HepG2 (cell line): ENCODE data around the gene CRIP1. TPM values are rescaled to one million over a fixed set of nuclear protein-coding genes. Genes with fewer than 3 reads are reported as not detected.

Experiments
- E2F5 ChIP-seq: sonication (generic); formaldehyde crosslinking; conservative IDR thresholded peaks from 2 replicates; pipeline ENCODE4 v1.4.0; 2020; ENCODE audit warnings: missing genetic modification reagents
- ELF3 ChIP-seq: IDR thresholded peaks from 2 replicates; pipeline ENCODE4 v1.6.1; 2016; ENCODE audit warnings: missing genetic modification reagents, missing compliant biosample characterization
- FIP1L1 ChIP-seq: fragments of 200-400 bp; formaldehyde crosslinking; IDR thresholded peaks from 2 replicates; pipeline ENCODE4 v1.6.1; 2018; ENCODE audit warnings: low read depth, mild to moderate bottlenecking, low read length, moderate library complexity, borderline replicate concordance; ENCODE audit not compliant: insufficient read depth
- GZF1 ChIP-seq: sonication (generic); formaldehyde crosslinking; IDR thresholded peaks from 2 replicates; pipeline ENCODE4 v1.5.1; 2020; ENCODE audit warnings: mild to moderate bottlenecking, missing genetic modification reagents
- HMGA1 ChIP-seq: sonication (generic); formaldehyde crosslinking; conservative IDR thresholded peaks from 2 replicates; pipeline ENCODE4 v1.4.0; 2020; ENCODE audit warnings: missing genetic modification reagents
- LRRFIP1 ChIP-seq: sonication (generic); formaldehyde crosslinking; conservative IDR thresholded peaks from 2 replicates; pipeline ENCODE4 v1.4.0; 2020; ENCODE audit warnings: missing genetic modification reagents
- MAF1 ChIP-seq: sonication (generic); formaldehyde crosslinking; IDR thresholded peaks from 2 replicates; pipeline ENCODE4 v1.5.0; 2020; ENCODE audit warnings: missing genetic modification reagents, borderline replicate concordance
- SATB2 ChIP-seq: sonication (generic); formaldehyde crosslinking; IDR thresholded peaks from 2 replicates; pipeline ENCODE4 v1.5.0; 2020; ENCODE audit warnings: missing genetic modification reagents
- SP4 ChIP-seq: sonication (generic); formaldehyde crosslinking; IDR thresholded peaks from 2 replicates; pipeline ENCODE4 v1.8.1; 2023; ENCODE audit warnings: mild to moderate bottlenecking, missing genetic modification reagents
- TFDP1 ChIP-seq: IDR thresholded peaks from 2 replicates; pipeline ENCODE4 v1.6.1; 2016; ENCODE audit warnings: missing compliant biosample characterization, missing genetic modification reagents, borderline replicate concordance
- ZNF121 ChIP-seq: sonication (generic); formaldehyde crosslinking; IDR thresholded peaks from 2 replicates; pipeline ENCODE4 v1.5.0; 2020; ENCODE audit warnings: mild to moderate bottlenecking, missing genetic modification reagents
- ZNF136 ChIP-seq: sonication (generic); formaldehyde crosslinking; IDR thresholded peaks from 2 replicates; pipeline ENCODE4 v1.8.1; 2022; ENCODE audit warnings: low read depth, mild to moderate bottlenecking, moderate library complexity, missing genetic modification reagents
- ZNF275 ChIP-seq: sonication (generic); formaldehyde crosslinking; IDR thresholded peaks from 2 replicates; pipeline ENCODE4 v1.8.0; 2022; ENCODE audit warnings: missing genetic modification reagents, mild to moderate bottlenecking, inconsistent platforms, borderline replicate concordance
- ZNF646 ChIP-seq: sonication (generic); formaldehyde crosslinking; IDR thresholded peaks from 2 replicates; pipeline ENCODE4 v1.9.0; 2021; ENCODE audit warnings: mild to moderate bottlenecking, missing genetic modification reagents
- ZNF713 ChIP-seq: sonication (generic); formaldehyde crosslinking; IDR thresholded peaks from 2 replicates; pipeline ENCODE4 v1.4.0; 2020; ENCODE audit warnings: mild to moderate bottlenecking, missing genetic modification reagents
- polyA plus RNA-seq, 8 experiments: library from polyadenylated mRNA; depleted of rRNA in 3 of 8; stranded (reverse) in 7 of 8; unstranded in 1 of 8; fragments of >200 nt; fragmentation: Illumina TruSeq in 4 of 8; extraction: Trizol in 4 of 8; gene quantifications; 2 replicates each; pipeline versions ENCODE4 v1.2.1 to v1.2.3, GENCODE V29; 2011 to 2016; ENCODE audit warnings: low read depth in 4 of 8, missing spikeins in 1 of 8, mixed read lengths in 1 of 8; ENCODE audit not compliant: insufficient read depth in 1 of 8
- total RNA-seq, 5 experiments: library from RNA; depleted of rRNA; stranded (reverse); fragments of >200 nt; fragmentation: Illumina TruSeq; extraction: Trizol; gene quantifications; 2 replicates each; pipeline ENCODE4 v1.2.3, GENCODE V29; 2016; ENCODE audit warnings: low read depth in 1 of 5

The CRIP1 gene
- total and polyA plus RNA-seq, 2 of the 13 experiments (the other 11 are each of a cell fraction or from before 2014, with no cell fraction given), result 53.9 to 59.5 TPM

- peak; percentile 42; the same call in 1 of the 2 replicates for TF ChIP-seq TFDP1 (CRISPR knock-in tag)
- TF ChIP-seq MAF1, result 0 out of 2 replicates have a peak, but pooled peaks have one; percentile 14
- TF ChIP-seq LRRFIP1 (CRISPR knock-in tag), result no peak
- 0 out of 2 replicates have a peak, but pooled peaks have one; percentile 33 for TF ChIP-seq GZF1 (CRISPR knock-in tag)
- no peak for TF ChIP-seq SATB2
- peak; percentile 66 for TF ChIP-seq SP4 (CRISPR knock-in tag)
- TF ChIP-seq ZNF646 (CRISPR knock-in tag), result no peak
- TF ChIP-seq HMGA1 (CRISPR knock-in tag), result no peak
- no peak; the same call in 1 of the 2 replicates for TF ChIP-seq ZNF121
- TF ChIP-seq ZNF136 (CRISPR knock-in tag), result no peak
- TF ChIP-seq ZNF275 (CRISPR knock-in tag), result no peak
- TF ChIP-seq ZNF713 (CRISPR knock-in tag), result no peak
- TF ChIP-seq ELF3 (CRISPR knock-in tag), result no peak; the same call in 1 of the 2 replicates
- TF ChIP-seq E2F5 (CRISPR knock-in tag), result no peak
- no peak for TF ChIP-seq FIP1L1
These were observed 9.5 kb downstream of the CRIP1 start (continued) for GRCh38 chr14:105495990-105496830.
